Duodenal mucosa (tissue), 2 donors: Measurements from ENCODE around the gene CSF1.

Experiments used
- H3K27ac ChIP-seq: one replicate; pipeline ENCODE4 v1.7.0; 2013; ENCODE audit warnings: low read depth, low read length
- H3K27me3 ChIP-seq, 2 donors: one replicate each; pipeline ENCODE4 v1.7.0; 2013; ENCODE audit warnings: low read length in 2 of 2, control low read depth in 1 of 2; ENCODE audit not compliant: insufficient read depth in 2 of 2, control insufficient read depth in 1 of 2
- H3K36me3 ChIP-seq, 2 donors: one replicate each; pipeline ENCODE4 v1.7.0; 2013; ENCODE audit warnings: low read length in 2 of 2, control low read depth in 1 of 2; ENCODE audit not compliant: insufficient read depth in 2 of 2, control insufficient read depth in 1 of 2
- H3K4me1 ChIP-seq, 2 donors: one replicate each; pipeline ENCODE4 v1.7.0; 2013; ENCODE audit warnings: low read length in 2 of 2, control low read depth in 1 of 2; ENCODE audit not compliant: insufficient read depth in 2 of 2, control insufficient read depth in 1 of 2
- H3K4me3 ChIP-seq, 2 donors: one replicate each; pipeline ENCODE4 v1.7.0; 2013; ENCODE audit warnings: low read length in 2 of 2, low read depth in 1 of 2
- H3K9ac ChIP-seq, 2 donors: one replicate each; pipeline ENCODE4 v1.7.0; 2013; ENCODE audit warnings: low read length in 2 of 2, low read depth in 1 of 2
- H3K9me3 ChIP-seq, 2 donors: one replicate each; pipeline ENCODE4 v1.7.0; 2013; ENCODE audit warnings: low read length in 2 of 2, control low read depth in 1 of 2; ENCODE audit not compliant: control insufficient read depth in 1 of 2

The CSF1 gene

GRCh38 chr1:109954041-109954512, 43.4 kb downstream of the CSF1 start:
- H3K4me3 ChIP-seq: no peak overlapping the region
- H3K36me3 ChIP-seq: no peaks in the 10 kb centered on the region
- no peak overlapping the region for H3K9ac ChIP-seq
- no peaks in the 10 kb centered on the region for H3K27me3 ChIP-seq
- no peaks in the 10 kb centered on the region for H3K9me3 ChIP-seq
- peaks cover 0 to 4% of the 10 kb centered on the region in 2 donors for H3K4me1 ChIP-seq
- no peak overlapping the region for H3K27ac ChIP-seq

- H3K27me3 ChIP-seq: no peaks in the 10 kb centered on the region
- H3K9ac ChIP-seq: no peak overlapping the region
- H3K4me3 ChIP-seq: no peak overlapping the region
- peaks cover 21 to 22% of the 10 kb centered on the region in 2 donors for H3K4me1 ChIP-seq
- H3K36me3 ChIP-seq: no peaks in the 10 kb centered on the region
- no peak overlapping the region for H3K27ac ChIP-seq
- no peaks in the 10 kb centered on the region for H3K9me3 ChIP-seq
Observed at GRCh38 chr1:109959632-109959973, 49.0 kb downstream of the CSF1 start.

DNA sequence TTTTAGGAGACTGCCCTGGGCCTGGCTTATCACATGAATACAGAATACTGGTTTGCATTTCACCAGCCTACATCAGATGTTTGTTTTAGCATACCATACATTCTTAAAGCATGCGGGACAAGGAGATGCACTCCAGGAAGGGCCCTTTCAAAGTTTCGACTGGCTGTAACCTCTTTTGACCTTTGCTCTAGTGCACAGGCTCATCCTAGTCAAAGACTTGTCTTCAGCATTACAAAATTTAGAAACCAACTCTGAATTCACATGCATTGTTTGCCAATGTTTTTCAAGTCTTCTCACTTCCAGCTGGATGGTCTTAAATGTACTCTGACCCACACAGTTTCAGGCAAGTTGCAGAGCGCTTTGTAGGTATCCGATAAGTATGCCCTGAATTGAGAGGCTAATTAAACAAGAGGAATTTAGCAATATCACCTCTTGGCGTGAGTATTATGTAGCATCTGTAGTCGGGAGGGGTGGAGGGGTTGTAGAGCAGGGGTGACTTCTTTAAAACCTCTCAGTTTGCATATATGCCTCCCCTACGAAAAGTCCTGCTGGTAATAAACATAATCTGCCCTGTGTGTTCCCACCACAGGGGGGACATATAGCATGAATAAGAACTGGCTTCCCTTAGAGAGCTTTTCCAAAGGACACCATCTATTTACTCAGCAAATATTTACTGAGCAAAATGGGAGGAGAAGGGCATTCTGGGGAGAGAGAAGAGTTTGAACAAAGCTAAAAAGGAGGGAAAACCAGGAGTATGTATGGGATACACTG, 49.5 kb downstream of the CSF1 start:
- Histone ChIP-seq H3K27ac (no peak overlapping the region), H3K27me3 (no peaks in the 10 kb centered on the region), H3K4me1 (peaks cover 21 to 22% of the 10 kb centered on the region in 2 donors), H3K36me3 (no peaks in the 10 kb centered on the region), H3K9me3 (no peaks in the 10 kb centered on the region), H3K4me3 (no peak overlapping the region), H3K9ac (no peak overlapping the region)

DNA sequence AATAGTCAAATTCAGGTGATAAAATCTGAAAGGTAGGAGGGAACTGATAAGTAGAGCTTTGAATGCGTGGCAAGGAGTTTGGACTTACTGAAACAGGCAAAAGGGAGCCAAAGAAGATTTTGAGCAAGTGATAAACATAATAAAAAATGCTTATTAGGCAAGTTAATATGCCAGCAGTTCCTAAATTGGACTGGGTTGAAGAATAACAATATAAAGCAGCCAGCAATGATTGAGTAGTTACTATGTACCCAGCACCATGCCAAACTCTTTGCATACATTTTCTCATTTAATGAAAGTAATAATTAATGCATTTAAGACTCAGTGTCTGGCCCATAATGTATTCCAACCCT, 50.1 kb downstream of the CSF1 start:
- Histone ChIP-seq H3K4me3 (no peak overlapping the region), H3K9me3 (no peaks in the 10 kb centered on the region), H3K9ac (no peak overlapping the region), H3K4me1 (peaks cover 21 to 22% of the 10 kb centered on the region in 2 donors), H3K36me3 (no peaks in the 10 kb centered on the region), H3K27me3 (no peaks in the 10 kb centered on the region), H3K27ac (no peak overlapping the region)

- H3K4me3 ChIP-seq: no peak overlapping the region
Observed at GRCh38 chr1:109963864-109964263, 53.2 kb downstream of the CSF1 start.

GRCh38 chr1:109969146-109969829, 58.6 kb downstream of the CSF1 start:
- Histone ChIP-seq H3K4me1 (no peaks in the 10 kb centered on the region), H3K9ac (no peak overlapping the region), H3K4me3 (no peak overlapping the region), H3K27ac (no peak overlapping the region), H3K36me3 (no peaks in the 10 kb centered on the region), H3K27me3 (no peaks in the 10 kb centered on the region), H3K9me3 (no peaks in the 10 kb centered on the region)

More at GRCh38 chr1:109963864-109964263, 53.2 kb downstream of the CSF1 start:
- Histone ChIP-seq H3K9me3 (no peaks in the 10 kb centered on the region), H3K27ac (no peak overlapping the region), H3K27me3 (no peaks in the 10 kb centered on the region), H3K36me3 (no peaks in the 10 kb centered on the region), H3K9ac (no peak overlapping the region), H3K4me1 (peaks cover 21 to 22% of the 10 kb centered on the region in 2 donors)

GRCh38 chr1:109969907-109970306, 59.3 kb downstream of the CSF1 start:
- Histone ChIP-seq H3K36me3 (no peaks in the 10 kb centered on the region), H3K27ac (no peak overlapping the region), H3K4me1 (no peaks in the 10 kb centered on the region), H3K9me3 (no peaks in the 10 kb centered on the region), H3K4me3 (no peak overlapping the region), H3K27me3 (no peaks in the 10 kb centered on the region), H3K9ac (no peak overlapping the region)

- no peaks in the 10 kb centered on the region for H3K4me1 ChIP-seq
- H3K4me3 ChIP-seq: no peak overlapping the region
- H3K36me3 ChIP-seq: no peaks in the 10 kb centered on the region
- H3K9me3 ChIP-seq: no peaks in the 10 kb centered on the region
- H3K27ac ChIP-seq: no peak overlapping the region
- H3K9ac ChIP-seq: no peak overlapping the region
- H3K27me3 ChIP-seq: no peaks in the 10 kb centered on the region
Observed at GRCh38 chr1:109971559-109971958, 60.9 kb downstream of the CSF1 start.

- no peaks in the 10 kb centered on the region for H3K9me3 ChIP-seq
- no peaks in the 10 kb centered on the region for H3K27me3 ChIP-seq
- no peak overlapping the region for H3K4me3 ChIP-seq
- H3K4me1 ChIP-seq: peaks cover 0 to 1% of the 10 kb centered on the region in 2 donors
- H3K27ac ChIP-seq: no peak overlapping the region
- H3K36me3 ChIP-seq: no peaks in the 10 kb centered on the region
- H3K9ac ChIP-seq: no peak overlapping the region
Observed at GRCh38 chr1:109974191-109974590, 63.5 kb downstream of the CSF1 start.

DNA sequence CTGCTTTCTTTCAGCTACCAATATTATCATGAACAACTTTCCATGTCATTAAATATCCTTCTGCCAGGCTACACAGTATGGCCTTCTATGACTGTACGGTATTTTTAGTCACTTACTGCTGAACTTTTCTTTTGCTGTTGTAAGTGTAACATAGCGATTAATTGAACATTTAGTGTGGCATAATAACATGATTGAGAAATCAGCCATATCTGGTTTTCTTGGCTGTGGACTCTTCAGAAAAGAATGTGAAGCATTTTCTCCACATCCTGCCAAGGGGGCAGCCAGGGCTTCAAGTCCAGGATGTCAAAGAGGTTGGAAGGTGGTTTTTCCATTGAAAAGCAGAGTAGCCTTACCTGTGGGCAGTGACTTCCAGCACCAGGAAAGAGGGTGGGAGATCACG, 65.1 kb downstream of the CSF1 start:
- Histone ChIP-seq H3K9ac (no peak overlapping the region), H3K27me3 (no peaks in the 10 kb centered on the region), H3K4me1 (peaks cover 6 to 15% of the 10 kb centered on the region in 2 donors), H3K36me3 (no peaks in the 10 kb centered on the region), H3K4me3 (no peak overlapping the region), H3K9me3 (no peaks in the 10 kb centered on the region), H3K27ac (no peak overlapping the region)
